ENCODE results near the gene RABGGTB.
"Not testable (repeated sequence)": the region's sequence is repeated elsewhere in the genome, so short reads cannot be mapped to it uniquely, and the experiment has no call there.

DNA sequence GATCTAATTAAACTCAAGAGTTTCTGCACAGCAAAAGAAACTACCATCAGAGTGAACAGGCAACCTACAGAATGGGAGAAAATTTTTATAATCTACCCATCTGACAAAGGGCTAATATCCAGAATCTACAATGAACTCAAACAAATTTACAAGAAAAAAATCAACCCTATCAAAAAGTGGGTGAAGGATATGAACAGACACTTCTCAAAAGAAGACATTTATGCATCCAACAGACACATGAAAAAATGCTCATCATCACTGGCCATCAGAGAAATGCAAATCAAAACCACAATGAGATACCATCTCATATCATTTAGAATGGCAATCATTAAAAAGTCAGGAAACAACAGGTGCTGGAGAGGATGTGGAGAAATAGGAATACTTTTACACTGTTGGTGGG is 28.8 kb upstream of the RABGGTB start:
- TF ChIP-seq, protein P1, sequence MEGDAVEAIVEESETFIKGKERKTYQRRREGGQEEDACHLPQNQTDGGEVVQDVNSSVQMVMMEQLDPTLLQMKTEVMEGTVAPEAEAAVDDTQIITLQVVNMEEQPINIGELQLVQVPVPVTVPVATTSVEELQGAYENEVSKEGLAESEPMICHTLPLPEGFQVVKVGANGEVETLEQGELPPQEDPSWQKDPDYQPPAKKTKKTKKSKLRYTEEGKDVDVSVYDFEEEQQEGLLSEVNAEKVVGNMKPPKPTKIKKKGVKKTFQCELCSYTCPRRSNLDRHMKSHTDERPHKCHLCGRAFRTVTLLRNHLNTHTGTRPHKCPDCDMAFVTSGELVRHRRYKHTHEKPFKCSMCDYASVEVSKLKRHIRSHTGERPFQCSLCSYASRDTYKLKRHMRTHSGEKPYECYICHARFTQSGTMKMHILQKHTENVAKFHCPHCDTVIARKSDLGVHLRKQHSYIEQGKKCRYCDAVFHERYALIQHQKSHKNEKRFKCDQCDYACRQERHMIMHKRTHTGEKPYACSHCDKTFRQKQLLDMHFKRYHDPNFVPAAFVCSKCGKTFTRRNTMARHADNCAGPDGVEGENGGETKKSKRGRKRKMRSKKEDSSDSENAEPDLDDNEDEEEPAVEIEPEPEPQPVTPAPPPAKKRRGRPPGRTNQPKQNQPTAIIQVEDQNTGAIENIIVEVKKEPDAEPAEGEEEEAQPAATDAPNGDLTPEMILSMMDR (IDR thresholded peaks at IDR 0.05 in 4 of 5, conservative IDR thresholded peaks at IDR 0.05 in 1 of 5): not testable (repeated sequence)
- TF ChIP-seq POLR2A (IDR thresholded peaks at IDR 0.05): not testable (repeated sequence)

Measured in gastrocnemius medialis (tissue), 4 donors.